ENCODE results near the gene KCNK16. TPM values are rescaled to one million over a fixed set of nuclear protein-coding genes. Genes with fewer than 3 reads are reported as not detected.

The KCNK16 gene
- total and polyA plus RNA-seq, 2 of the 4 experiments (the other 2 are of a cell fraction), result not detected

DNA sequence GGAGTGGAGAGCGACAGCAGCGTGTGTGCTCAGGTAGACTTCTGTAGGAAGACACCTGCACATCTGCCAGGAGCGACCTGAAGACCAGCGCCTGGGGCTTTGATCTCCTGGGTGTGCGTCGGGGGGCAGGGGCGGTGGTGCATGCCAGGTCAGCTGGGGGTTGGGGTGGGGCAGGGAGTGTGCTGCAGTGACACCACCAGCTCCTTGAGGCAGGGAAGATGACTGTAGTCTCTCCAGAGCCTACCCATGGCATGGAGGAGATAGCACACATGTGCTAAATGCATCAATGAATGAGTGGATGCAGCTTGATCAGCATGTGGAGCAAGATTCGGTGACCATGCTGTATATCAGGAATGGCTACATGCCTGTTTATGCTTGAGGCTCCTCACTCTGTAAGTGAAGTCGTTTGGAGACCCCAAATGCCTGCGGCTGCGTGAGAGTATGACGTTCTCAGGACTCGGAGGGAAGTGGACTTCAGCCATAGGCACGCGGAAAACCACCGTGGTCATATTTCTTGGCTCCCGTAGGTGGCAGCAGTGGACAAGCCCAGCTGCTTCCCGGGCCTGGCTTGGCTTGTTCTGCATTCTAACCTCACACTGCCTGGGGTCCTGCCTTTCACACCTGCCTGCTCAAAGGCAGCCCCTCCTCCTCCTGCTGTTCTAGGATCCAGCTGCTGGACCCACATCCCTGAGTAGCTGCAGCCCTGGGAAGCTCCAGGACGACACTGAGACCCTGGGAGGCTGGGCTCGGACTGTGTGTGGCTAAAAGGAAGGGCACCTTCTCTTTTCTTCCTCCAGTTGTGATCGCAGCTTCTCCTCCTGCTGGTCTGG lies 39.4 kb upstream of the KCNK16 start:
- H2BK15ac ChIP-seq (ENCODE audit: low read depth, low read length), result no peak overlapping the region
- H3K36me3 ChIP-seq (ENCODE audit: control insufficient read depth, insufficient read depth, low read length), result no peaks in the 10 kb centered on the region
- H2BK120ac ChIP-seq (ENCODE audit: low read depth, low read length), result no peak overlapping the region
- no peak overlapping the region for H3K27ac ChIP-seq (ENCODE audit: insufficient read depth, low read length)
- H4K5ac ChIP-seq (ENCODE audit: low read depth, low read length), result no peak overlapping the region
- intact Hi-C loops (cut with micrococcal nuclease), result loop anchor here (1.0 to 2.0 kb wide), 3 partner anchors 530 to 947 kb away; no protein-coding TSS in a partner anchor
- no peak overlapping the region for H3K14ac ChIP-seq (replicated peaks; ENCODE audit: low read depth, low read length)
- no peak overlapping the region for H2BK5ac ChIP-seq (ENCODE audit: low read depth, low read length, poor library complexity, severe bottlenecking)
- no peak overlapping the region for H3K56ac ChIP-seq (ENCODE audit: extremely low read depth, insufficient read depth, low read length)
- H4K20me1 ChIP-seq (ENCODE audit: insufficient read depth, low read length), result no peaks in the 10 kb centered on the region
- H2AK9ac ChIP-seq (replicated peaks; ENCODE audit: low read depth, low read length, poor library complexity), result peak overlapping the region; percentile 70
- H3K4me2 ChIP-seq (ENCODE audit: low read depth, low read length), result peak overlapping the region; percentile 49; the same call in 1 of the 2 replicates
- no peak overlapping the region for H3K4ac ChIP-seq (ENCODE audit: low read depth, low read length)
- H3K79me1 ChIP-seq (ENCODE audit: low read depth in 1 of 2, low read length in 2 of 2), result no peaks in the 10 kb centered on the region
- DNase-seq (peak; percentile 58), ATAC-seq (ENCODE audit: low read depth) (peak; percentile 98)
- no peak overlapping the region for H4K8ac ChIP-seq (ENCODE audit: low read depth in 2 of 2, low read length in 2 of 2)
- H2AK5ac ChIP-seq (ENCODE audit: low read depth, low read length), result no peak overlapping the region
- 40% methylated on average over 7 of the region's 21 CpGs; no CpG with 5 or more reads in 1 of the 2 experiments for WGBS, 2 experiments (ENCODE audit: extremely low coverage in 2 of 2, insufficient read length in 1 of 2)
- H3K18ac ChIP-seq (ENCODE audit: low read depth, low read length), result no peak overlapping the region
- no peaks in the 10 kb centered on the region for H3K9me3 ChIP-seq (ENCODE audit: control insufficient read depth, insufficient read depth, low read length)
- no peak overlapping the region for H4K91ac ChIP-seq (ENCODE audit: insufficient read depth, low read depth, low read length)
- H3K23ac ChIP-seq (ENCODE audit: low read depth, low read length), result no peak overlapping the region
- no peaks in the 10 kb centered on the region for H3K27me3 ChIP-seq (ENCODE audit: control insufficient read depth, insufficient read depth, low read length)
- H3K9me1 ChIP-seq (ENCODE audit: insufficient read depth, low read length), result no peaks in the 10 kb centered on the region
- no peak overlapping the region for H3K9ac ChIP-seq (ENCODE audit: low read depth, low read length)
- peak overlapping the region; percentile 86 for H2AFZ ChIP-seq (replicated peaks; ENCODE audit: low read length, poor library complexity)
- H3K4me1 ChIP-seq (ENCODE audit: control insufficient read depth, insufficient read depth, low read length), result no peaks in the 10 kb centered on the region; the same call in 1 of the 2 replicates
- in situ Hi-C loops (cut with MboI; ENCODE audit: low sequenced_read_pairs), result loop anchor here (10.0 to 25.0 kb wide), 3 partner anchors 523 to 1675 kb away; partner anchors contain the start of genes TSPO2 and UNC5CL
- ChIA-PET POLR2A (ENCODE audit: unreplicated experiment) (no interaction called here), CTCF (interaction anchor here (1.1 to 1.4 kb wide), 3 partner anchors 9 to 531 kb away, joined by 3 to 5 read pairs (median 3); no protein-coding TSS in a partner anchor)
- dilution Hi-C loops (cut with HindIII; ENCODE audit: low sequenced_read_pairs, unreplicated experiment), result no loop called here
- BruUV-seq (replicated peaks), result no TSS peak
- no peak overlapping the region for H2BK20ac ChIP-seq (ENCODE audit: low read depth, low read length)
- H3K4me3 ChIP-seq (ENCODE audit: insufficient read depth, low read depth, low read length), result no peak overlapping the region
- TF ChIP-seq SMC3 (IDR thresholded peaks at IDR 0.05; ENCODE audit: low read depth, low read length) (peak; percentile 58), POLR2A (IDR thresholded peaks at IDR 0.05; ENCODE audit: low read depth, low read length) (no peak), NFE2L2 (IDR thresholded peaks at IDR 0.05; ENCODE audit: low read depth, low read length) (no peak), CTCF (conservative IDR thresholded peaks at IDR 0.05; ENCODE audit: low read depth, low read length) (peak; percentile 75), MAZ (IDR thresholded peaks at IDR 0.05; ENCODE audit: borderline replicate concordance, low read depth, low read length) (no peak), ELK1 (IDR thresholded peaks at IDR 0.05; ENCODE audit: borderline replicate concordance, low read depth, low read length) (no peak), RCOR1 (IDR thresholded peaks at IDR 0.05; ENCODE audit: insufficient replicate concordance, low read length) (no peak), RFX5 (IDR thresholded peaks at IDR 0.05; ENCODE audit: low read depth, low read length) (no peak), CEBPB (IDR thresholded peaks at IDR 0.05; ENCODE audit: low read depth, low read length) (no peak), RAD21 (IDR thresholded peaks at IDR 0.05; ENCODE audit: low read length) (peak; percentile 87), FOS (IDR thresholded peaks at IDR 0.05; ENCODE audit: low read depth, low read length) (no peak), BHLHE40 (IDR thresholded peaks at IDR 0.05; ENCODE audit: low read depth, low read length) (no peak), MXI1 (IDR thresholded peaks at IDR 0.05; ENCODE audit: borderline replicate concordance, low read depth, low read length) (no peak), MAFK (IDR thresholded peaks at IDR 0.05; ENCODE audit: low read depth, low read length) (no peak)

All from IMR-90 (cell line).